GM19328 (cell line): Measurements from ENCODE around the gene FOXI2.

ENCODE experiments used
- ATAC-seq: cut with Tn5 transposase; IDR thresholded peaks from one replicate; pipeline ENCODE4 v1.9.1; 2021; ENCODE audit warnings: mild to moderate bottlenecking, moderate library complexity; ENCODE audit not compliant: unreplicated experiment

FOXI2 gene

GRCh38 chr10:127740596-127740995, 3.6 kb downstream of the FOXI2 start:
- ATAC-seq, result no peak

GRCh38 chr10:127743205-127743604, 6.2 kb downstream of the FOXI2 start:
- no peak for ATAC-seq

- no peak for ATAC-seq
These were observed 8.0 kb downstream of the FOXI2 start for GRCh38 chr10:127744956-127745355.

- ATAC-seq, result no peak
These were observed 8.9 kb downstream of the FOXI2 start for GRCh38 chr10:127745861-127746260.

- ATAC-seq, result no peak
These were observed 18.8 kb downstream of the FOXI2 start for GRCh38 chr10:127755753-127756152.

GRCh38 chr10:127756264-127756663, 19.3 kb downstream of the FOXI2 start:
- no peak for ATAC-seq

- ATAC-seq, result no peak
These were observed 20.0 kb downstream of the FOXI2 start for GRCh38 chr10:127757033-127757432.

- ATAC-seq, result no peak
These were observed 22.3 kb downstream of the FOXI2 start for GRCh38 chr10:127759276-127759675.

- ATAC-seq, result no peak
These were observed 25.9 kb downstream of the FOXI2 start for GRCh38 chr10:127762925-127763324.

GRCh38 chr10:127774766-127775559, 38.0 kb downstream of the FOXI2 start:
- no peak for ATAC-seq

GRCh38 chr10:127776816-127777215, 39.8 kb downstream of the FOXI2 start:
- ATAC-seq, result no peak

GRCh38 chr10:127781412-127781811, 44.4 kb downstream of the FOXI2 start:
- ATAC-seq, result no peak

- no peak for ATAC-seq
These were observed 50.9 kb downstream of the FOXI2 start for GRCh38 chr10:127787873-127788272.

GRCh38 chr10:127790066-127790624, 53.2 kb downstream of the FOXI2 start:
- ATAC-seq, result no peak
